Measurements from ENCODE around the gene GABRB1.
A peak's percentile ranks its signal among the peaks of the same experiment; 100 is the strongest.

Gene GABRB1

GRCh38 chr4:47084795-47085194, 53.4 kb downstream of the GABRB1 start:
- H3K36me3 ChIP-seq (replicated peaks; ENCODE audit: low read depth, low read length): no peaks in the 10 kb centered on the region
- no peaks in the 10 kb centered on the region for H3K79me2 ChIP-seq (ENCODE audit: low read length)
- H3K4me3 ChIP-seq (ENCODE audit: low read length): no peak overlapping the region; the same call in 1 of the 2 replicates
- no peaks in the 10 kb centered on the region for H3K9me3 ChIP-seq (ENCODE audit: insufficient read depth, low read length)
- peak overlapping the region; percentile 66 for H3K27ac ChIP-seq (ENCODE audit: low read length)
- H3K4me2 ChIP-seq (ENCODE audit: low read length): peak overlapping the region; percentile 25; the same call in 1 of the 2 replicates
- H3K27me3 ChIP-seq (ENCODE audit: low read depth, low read length): no peaks in the 10 kb centered on the region
- H2AFZ ChIP-seq (ENCODE audit: low read depth, low read length): no peak overlapping the region
- TF ChIP-seq CTCF (IDR thresholded peaks at IDR 0.05; ENCODE audit: low read depth, low read length) (no peak), EZH2phosphoT487 (IDR thresholded peaks at IDR 0.05; ENCODE audit: low read depth) (no peak)
- peaks cover 51% of the 10 kb centered on the region for H3K4me1 ChIP-seq (ENCODE audit: low read length)
- H4K20me1 ChIP-seq (ENCODE audit: insufficient read depth, low read length): no peaks in the 10 kb centered on the region
- H3K9ac ChIP-seq (ENCODE audit: low read length): no peak overlapping the region

- H2AFZ ChIP-seq (ENCODE audit: low read depth, low read length): no peak overlapping the region
- no peak for TF ChIP-seq CTCF (IDR thresholded peaks at IDR 0.05; ENCODE audit: low read depth, low read length)
- TF ChIP-seq EZH2phosphoT487 (IDR thresholded peaks at IDR 0.05; ENCODE audit: low read depth): no peak
- no peak overlapping the region for H3K4me3 ChIP-seq (ENCODE audit: low read length)
- H3K79me2 ChIP-seq (ENCODE audit: low read length): no peaks in the 10 kb centered on the region
- H4K20me1 ChIP-seq (ENCODE audit: insufficient read depth, low read length): no peaks in the 10 kb centered on the region
- H3K9ac ChIP-seq (ENCODE audit: low read length): no peak overlapping the region
- H3K4me1 ChIP-seq (ENCODE audit: low read length): peaks cover 56% of the 10 kb centered on the region
- H3K36me3 ChIP-seq (replicated peaks; ENCODE audit: low read depth, low read length): no peaks in the 10 kb centered on the region
- no peaks in the 10 kb centered on the region for H3K9me3 ChIP-seq (ENCODE audit: insufficient read depth, low read length)
- H3K4me2 ChIP-seq (ENCODE audit: low read length): peak overlapping the region; percentile 40
- H3K27me3 ChIP-seq (ENCODE audit: low read depth, low read length): no peaks in the 10 kb centered on the region
- peak overlapping the region; percentile 40 for H3K27ac ChIP-seq (ENCODE audit: low read length)
These were observed 56.9 kb downstream of the GABRB1 start for GRCh38 chr4:47088298-47088697.

- Histone ChIP-seq H2AFZ (ENCODE audit: low read depth, low read length) (no peak overlapping the region), H3K4me2 (ENCODE audit: low read length) (no peak overlapping the region), H3K27ac (ENCODE audit: low read length) (no peak overlapping the region), H3K4me1 (ENCODE audit: low read length) (no peaks in the 10 kb centered on the region), H4K20me1 (ENCODE audit: insufficient read depth, low read length) (no peaks in the 10 kb centered on the region), H3K9me3 (ENCODE audit: insufficient read depth, low read length) (no peaks in the 10 kb centered on the region), H3K27me3 (ENCODE audit: low read depth, low read length) (no peaks in the 10 kb centered on the region), H3K4me3 (ENCODE audit: low read length) (no peak overlapping the region), H3K9ac (ENCODE audit: low read length) (no peak overlapping the region), H3K36me3 (replicated peaks; ENCODE audit: low read depth, low read length) (no peaks in the 10 kb centered on the region), H3K79me2 (ENCODE audit: low read length) (no peaks in the 10 kb centered on the region)
- TF ChIP-seq CTCF (IDR thresholded peaks at IDR 0.05; ENCODE audit: low read depth, low read length): no peak
- TF ChIP-seq EZH2phosphoT487 (IDR thresholded peaks at IDR 0.05; ENCODE audit: low read depth): no peak
These were observed 64.5 kb downstream of the GABRB1 start for GRCh38 chr4:47095884-47096283.

GRCh38 chr4:47101453-47101852, 70.1 kb downstream of the GABRB1 start:
- no peaks in the 10 kb centered on the region for H4K20me1 ChIP-seq (ENCODE audit: insufficient read depth, low read length)
- no peaks in the 10 kb centered on the region for H3K36me3 ChIP-seq (replicated peaks; ENCODE audit: low read depth, low read length)

More at GRCh38 chr4:47101453-47101852, 70.1 kb downstream of the GABRB1 start:
- Histone ChIP-seq H3K9ac (ENCODE audit: low read length) (no peak overlapping the region), H3K9me3 (ENCODE audit: insufficient read depth, low read length) (no peaks in the 10 kb centered on the region), H3K27me3 (ENCODE audit: low read depth, low read length) (no peaks in the 10 kb centered on the region), H3K27ac (ENCODE audit: low read length) (no peak overlapping the region), H3K4me1 (ENCODE audit: low read length) (no peaks in the 10 kb centered on the region), H2AFZ (ENCODE audit: low read depth, low read length) (no peak overlapping the region), H3K4me2 (ENCODE audit: low read length) (no peak overlapping the region), H3K4me3 (ENCODE audit: low read length) (no peak overlapping the region), H3K79me2 (ENCODE audit: low read length) (no peaks in the 10 kb centered on the region)
- no peak for TF ChIP-seq EZH2phosphoT487 (IDR thresholded peaks at IDR 0.05; ENCODE audit: low read depth)
- TF ChIP-seq CTCF (IDR thresholded peaks at IDR 0.05; ENCODE audit: low read depth, low read length): no peak
